NCI-H2196 (cell line): ENCODE measurements around the gene TCF4.

ENCODE experiments used
- DNase-seq: peaks from one replicate; lab custom pipeline; 2025; ENCODE audit not compliant: unreplicated experiment; lab: John Stamatoyannopoulos, UW

Gene TCF4

GRCh38 chr18:55307505-55307904 lies 280.5 kb downstream of the TCF4 start:
- DNase-seq = no peak

DNA sequence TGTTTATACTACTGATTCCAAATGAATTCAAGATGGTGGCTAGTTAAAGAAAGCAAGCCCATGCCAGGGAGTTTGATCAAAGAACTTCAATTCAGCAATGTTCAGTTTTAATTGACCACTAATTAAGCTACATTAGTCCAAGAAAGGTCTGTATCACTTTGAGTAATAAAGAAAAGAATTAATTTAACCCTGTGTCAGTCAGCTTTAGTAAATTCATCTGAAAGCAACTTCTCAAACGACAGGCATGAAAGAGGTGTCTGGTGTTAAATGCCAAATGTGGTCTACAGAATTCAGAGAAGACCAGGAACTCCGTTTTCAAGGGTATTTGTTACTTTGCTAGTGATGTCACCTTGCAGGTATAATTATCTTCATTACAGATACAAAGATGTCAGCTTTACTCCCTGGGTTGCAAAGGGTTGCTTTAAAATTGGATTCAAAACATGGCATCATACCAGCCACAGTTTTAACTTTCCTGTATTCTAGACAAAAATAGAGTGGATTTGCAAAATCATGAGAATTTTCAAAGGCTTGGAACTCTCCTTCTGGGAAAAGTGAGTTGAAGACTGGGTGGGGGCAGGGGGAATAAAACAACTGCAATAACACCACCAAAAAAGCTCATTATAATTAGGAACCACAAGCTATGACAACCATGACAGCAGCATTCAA lies 281.5 kb downstream of the TCF4 start:
- DNase-seq = no peak

- DNase-seq = no peak
Observed at GRCh38 chr18:55302167-55302833, 285.7 kb downstream of the TCF4 start.

GRCh38 chr18:55301824-55302166 lies 286.2 kb downstream of the TCF4 start:
- no peak for DNase-seq

- no peak for DNase-seq
Observed at GRCh38 chr18:55300936-55301531, 287.0 kb downstream of the TCF4 start.

- no peak for DNase-seq
Observed at GRCh38 chr18:55300421-55300935, 287.5 kb downstream of the TCF4 start.

- no peak for DNase-seq
Observed at GRCh38 chr18:55296778-55297177, 291.2 kb downstream of the TCF4 start.

- DNase-seq = no peak
Observed at GRCh38 chr18:55296115-55296514, 291.9 kb downstream of the TCF4 start.

DNA sequence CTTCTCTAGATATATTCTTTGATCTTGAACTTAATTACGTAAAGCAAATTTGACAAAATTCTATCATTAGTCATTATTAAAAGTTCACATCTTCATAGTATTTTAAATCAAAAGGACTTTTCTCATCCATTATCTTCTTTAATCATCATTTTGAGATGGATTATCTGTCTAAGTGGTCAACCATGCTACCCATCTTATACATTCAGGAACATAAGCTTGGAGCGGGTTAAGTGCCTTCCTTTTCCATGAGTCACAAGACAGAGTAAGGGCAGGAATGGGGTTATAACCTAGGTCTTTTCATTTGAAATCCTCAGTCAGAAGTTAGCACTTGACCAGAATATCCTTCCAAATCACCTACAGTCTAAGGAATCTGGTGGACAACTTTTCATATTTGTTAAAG lies 297.1 kb downstream of the TCF4 start:
- no peak for DNase-seq

GRCh38 chr18:55289775-55290174 lies 298.2 kb downstream of the TCF4 start:
- DNase-seq = no peak

- DNase-seq = no peak
Observed at GRCh38 chr18:55289048-55289447, 298.9 kb downstream of the TCF4 start.

DNA sequence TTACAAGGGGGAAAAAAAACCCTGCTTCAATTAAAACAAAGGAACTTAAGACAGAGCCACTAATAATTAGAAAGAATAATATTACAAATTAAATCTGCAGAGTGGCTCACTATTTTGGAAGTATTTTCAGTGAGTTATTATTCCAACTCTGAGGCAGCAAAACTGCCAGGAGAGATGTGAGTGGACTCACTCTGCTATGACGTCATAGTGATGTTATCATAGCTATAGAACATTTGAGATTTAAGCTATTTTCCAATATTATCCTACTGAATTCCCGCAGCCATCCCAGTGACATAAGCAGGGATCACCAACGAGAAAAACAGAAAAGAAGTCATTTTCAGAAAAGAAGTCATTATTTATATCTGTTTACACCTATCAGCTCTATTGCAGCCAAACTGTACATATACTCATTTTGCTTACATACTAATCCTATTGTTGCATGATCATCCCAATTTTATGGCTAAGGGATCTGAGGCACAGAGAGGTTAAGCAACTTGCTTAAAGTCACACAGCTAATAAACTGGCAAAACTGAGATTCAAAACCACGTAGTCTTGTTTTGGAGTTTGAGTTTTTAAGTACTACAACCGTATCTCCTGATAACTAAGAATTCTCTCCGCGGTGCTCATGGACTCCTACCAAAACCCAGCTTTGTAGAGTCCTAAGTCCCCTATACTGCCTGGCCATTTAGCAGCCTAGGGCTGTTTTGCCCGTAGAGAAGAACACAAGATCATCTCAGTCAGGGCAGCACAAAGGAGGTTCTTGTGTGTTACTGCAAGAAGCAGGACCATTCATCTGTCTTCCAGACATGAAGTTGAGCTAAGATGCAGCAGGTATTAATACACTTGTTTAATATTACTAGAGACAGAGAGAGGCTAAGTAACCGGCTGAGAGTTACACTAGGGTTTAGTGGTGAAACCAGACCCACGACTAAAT lies 299.8 kb downstream of the TCF4 start:
- DNase-seq = peak; percentile 17

DNA sequence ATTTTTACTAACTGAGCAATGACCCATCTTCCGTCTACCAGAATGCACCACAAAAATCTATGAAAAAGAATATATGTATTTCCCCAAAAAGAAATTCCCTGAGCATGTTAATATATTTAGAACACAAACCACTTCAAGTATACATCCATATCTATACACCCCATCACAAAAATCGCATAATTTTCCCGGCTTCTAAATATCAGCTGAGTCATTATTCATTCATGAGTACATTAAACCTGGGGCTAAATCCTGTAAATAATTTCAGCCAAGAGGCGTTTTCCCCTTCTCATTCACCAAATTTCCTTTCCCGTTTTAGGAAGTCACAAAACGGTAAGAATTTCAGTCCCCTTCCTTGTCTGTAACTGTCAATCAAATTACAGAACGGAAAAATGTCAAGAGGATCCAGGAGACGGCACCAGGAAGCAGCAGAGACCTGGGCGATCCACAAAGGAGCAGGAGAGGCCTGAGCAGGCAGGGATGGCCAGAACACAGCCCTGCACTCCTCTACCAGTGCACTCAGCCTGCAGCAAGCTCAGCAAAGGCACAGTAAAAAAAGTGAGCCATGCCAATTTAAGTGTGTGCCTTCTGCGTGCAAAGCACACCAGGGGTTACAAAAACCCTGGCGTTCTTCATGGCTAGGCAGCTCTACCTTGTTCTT lies 300.7 kb downstream of the TCF4 start:
- no peak for DNase-seq

GRCh38 chr18:55286257-55286825 lies 301.7 kb downstream of the TCF4 start:
- DNase-seq = no peak

DNA sequence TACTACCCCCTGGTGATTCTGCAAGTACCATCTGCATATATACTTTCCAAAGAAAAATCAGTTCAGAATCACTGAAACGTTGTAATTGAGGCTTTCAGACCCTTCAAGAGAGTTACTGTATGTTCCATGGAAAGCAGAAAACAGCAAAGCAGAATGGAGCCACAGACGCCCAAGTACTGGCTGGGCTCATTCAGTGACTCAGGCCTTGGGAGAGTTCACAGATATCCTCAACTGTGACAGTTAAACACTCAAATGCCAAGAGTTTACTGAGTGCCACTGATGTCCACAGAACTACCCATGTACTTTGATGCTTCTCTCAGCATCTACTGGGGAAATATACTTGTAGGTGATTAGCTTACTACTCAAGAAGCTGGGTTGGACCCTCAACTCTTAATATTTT lies 303.4 kb downstream of the TCF4 start:
- no peak for DNase-seq

- DNase-seq = no peak
Observed at GRCh38 chr18:55283309-55283708, 304.7 kb downstream of the TCF4 start.

GRCh38 chr18:55280503-55280902 lies 307.5 kb downstream of the TCF4 start:
- DNase-seq = peak; percentile 52

- DNase-seq = no peak
Observed at GRCh38 chr18:55275039-55275901, 312.7 kb downstream of the TCF4 start.

- DNase-seq = no peak
Observed at GRCh38 chr18:55272510-55273243, 315.3 kb downstream of the TCF4 start.
